ENCODE data around the gene USP49.

The USP49 gene

DNA sequence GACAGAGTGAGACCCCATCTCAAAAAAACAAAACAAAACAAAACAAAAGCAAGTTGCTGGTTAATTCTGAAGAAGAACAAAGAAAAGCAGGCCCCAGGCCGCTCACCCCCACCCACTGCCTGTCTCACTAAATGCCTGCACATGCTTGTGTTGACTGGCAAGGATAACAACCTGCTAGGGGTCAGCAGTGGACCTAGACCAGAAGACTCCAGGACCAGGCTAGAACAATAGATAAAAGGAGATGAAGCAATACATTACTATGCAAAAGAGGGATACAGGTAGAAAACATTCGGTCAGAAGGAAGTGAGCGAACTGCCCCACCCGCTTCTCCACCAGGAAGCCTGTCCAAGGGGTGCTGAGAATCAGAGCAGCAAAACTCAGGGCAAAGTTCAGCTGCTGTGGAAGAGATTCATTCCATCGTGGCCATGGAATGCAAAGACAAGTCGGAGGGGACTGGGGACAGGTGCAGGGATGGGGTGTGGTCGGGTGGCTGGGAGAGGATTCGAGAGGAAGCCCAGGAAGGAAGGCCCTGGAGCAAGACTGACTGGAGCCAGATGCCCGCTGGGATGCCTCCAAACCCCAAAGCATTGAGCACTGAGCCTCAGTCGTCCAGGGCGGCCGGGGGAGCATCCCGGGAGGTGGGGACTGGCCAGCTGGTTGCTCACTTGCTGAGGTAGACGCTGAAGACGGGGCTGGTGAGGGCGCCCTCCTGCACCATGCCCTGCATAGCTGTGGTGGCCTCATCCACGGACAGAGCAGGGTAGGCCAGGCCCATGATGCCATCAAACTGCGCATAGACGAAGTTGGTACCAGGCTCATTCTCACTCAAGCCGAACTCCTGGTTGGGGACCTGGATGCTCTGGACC, 153.3 kb downstream of the USP49 start:
- TF ChIP-seq POLR2A (IDR thresholded peaks at IDR 0.05; ENCODE audit: low read depth, low read length) (no peak), TAF1 (IDR thresholded peaks at IDR 0.05; ENCODE audit: borderline replicate concordance, low read depth, low read length) (no peak)
- DNase-seq (ENCODE audit: insufficient read length) (no peak), FAIRE-seq (no peak)

GRCh38 chr6:41740366-41741162, 154.6 kb downstream of the USP49 start:
- DNase-seq (ENCODE audit: insufficient read length), result no peak
- no peak for FAIRE-seq
- no peak for TF ChIP-seq POLR2A (IDR thresholded peaks at IDR 0.05; ENCODE audit: low read depth, low read length)
- no peak for TF ChIP-seq TAF1 (IDR thresholded peaks at IDR 0.05; ENCODE audit: borderline replicate concordance, low read depth, low read length)
- TF ChIP-seq POLR2AphosphoS5 (IDR thresholded peaks at IDR 0.05; ENCODE audit: low read depth, low read length), result no peak

All from GM12892 (cell line).